ENCODE measurements around the gene TCF4.

The TCF4 gene

DNA sequence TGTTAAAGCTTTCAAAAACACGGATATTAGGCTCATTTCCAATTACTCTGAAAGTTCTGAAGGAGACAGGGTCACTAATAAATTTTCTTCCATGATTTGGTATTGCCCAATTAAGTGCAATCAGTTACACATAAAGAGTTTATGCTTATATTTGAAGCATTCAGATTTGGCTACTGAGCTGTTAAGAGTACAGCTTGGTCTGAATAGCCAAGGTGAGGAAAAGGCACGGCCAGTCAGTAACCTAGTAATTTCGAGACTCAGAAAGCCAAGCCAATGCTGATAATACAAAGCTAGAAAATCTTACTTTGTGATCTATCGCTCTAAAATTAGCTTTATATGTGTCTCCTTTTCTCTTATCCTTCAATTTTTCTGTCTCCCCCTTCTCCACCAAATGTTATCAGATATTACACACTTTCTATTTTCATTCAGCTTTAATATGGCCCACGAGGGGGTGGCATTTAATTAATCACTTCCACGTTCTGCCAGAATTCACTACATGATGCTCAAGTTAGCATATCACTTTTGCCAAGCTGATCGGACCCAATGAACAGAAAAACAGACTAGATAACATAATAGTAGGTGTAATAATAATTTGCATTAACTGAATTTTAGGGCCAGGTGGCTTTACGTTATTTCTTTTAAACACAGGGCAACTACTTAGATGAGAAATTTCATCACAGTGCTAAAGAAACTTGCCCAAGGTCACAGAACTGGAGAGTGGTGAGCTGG is 138.4 kb downstream of the TCF4 start:
- TF ChIP-seq, protein P1, sequence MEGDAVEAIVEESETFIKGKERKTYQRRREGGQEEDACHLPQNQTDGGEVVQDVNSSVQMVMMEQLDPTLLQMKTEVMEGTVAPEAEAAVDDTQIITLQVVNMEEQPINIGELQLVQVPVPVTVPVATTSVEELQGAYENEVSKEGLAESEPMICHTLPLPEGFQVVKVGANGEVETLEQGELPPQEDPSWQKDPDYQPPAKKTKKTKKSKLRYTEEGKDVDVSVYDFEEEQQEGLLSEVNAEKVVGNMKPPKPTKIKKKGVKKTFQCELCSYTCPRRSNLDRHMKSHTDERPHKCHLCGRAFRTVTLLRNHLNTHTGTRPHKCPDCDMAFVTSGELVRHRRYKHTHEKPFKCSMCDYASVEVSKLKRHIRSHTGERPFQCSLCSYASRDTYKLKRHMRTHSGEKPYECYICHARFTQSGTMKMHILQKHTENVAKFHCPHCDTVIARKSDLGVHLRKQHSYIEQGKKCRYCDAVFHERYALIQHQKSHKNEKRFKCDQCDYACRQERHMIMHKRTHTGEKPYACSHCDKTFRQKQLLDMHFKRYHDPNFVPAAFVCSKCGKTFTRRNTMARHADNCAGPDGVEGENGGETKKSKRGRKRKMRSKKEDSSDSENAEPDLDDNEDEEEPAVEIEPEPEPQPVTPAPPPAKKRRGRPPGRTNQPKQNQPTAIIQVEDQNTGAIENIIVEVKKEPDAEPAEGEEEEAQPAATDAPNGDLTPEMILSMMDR (IDR thresholded peaks at IDR 0.05; ENCODE audit: control insufficient read depth, extremely low read depth, insufficient read depth) = no peak
- no peak overlapping the region for H3K4me3 ChIP-seq (ENCODE audit: low read depth, low read length)
- DNase-seq (ENCODE audit: low read depth) = no peak

DNA sequence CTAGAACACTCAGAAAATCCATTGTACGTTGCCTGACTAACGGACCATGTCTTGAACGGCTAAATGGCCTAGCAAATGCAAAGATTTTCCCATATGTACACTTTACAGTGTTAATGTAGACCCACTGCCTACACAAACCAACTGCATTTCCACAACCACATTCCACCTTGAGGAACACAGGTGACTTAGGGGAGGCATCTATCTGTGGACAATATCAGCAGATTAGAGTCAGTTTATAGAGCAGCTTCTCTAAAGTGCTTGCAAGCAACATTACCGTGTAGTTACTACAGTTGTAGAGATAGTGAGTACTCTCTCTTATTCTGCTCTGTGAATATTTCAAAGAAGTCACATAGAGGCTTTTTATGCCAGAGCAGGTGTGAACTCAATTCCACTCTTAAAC is 139.6 kb downstream of the TCF4 start:
- DNase-seq (ENCODE audit: low read depth) = no peak
- TF ChIP-seq, protein P1 (IDR thresholded peaks at IDR 0.05; ENCODE audit: control insufficient read depth, extremely low read depth, insufficient read depth) = no peak
- H3K4me3 ChIP-seq (ENCODE audit: low read depth, low read length) = no peak overlapping the region

DNA sequence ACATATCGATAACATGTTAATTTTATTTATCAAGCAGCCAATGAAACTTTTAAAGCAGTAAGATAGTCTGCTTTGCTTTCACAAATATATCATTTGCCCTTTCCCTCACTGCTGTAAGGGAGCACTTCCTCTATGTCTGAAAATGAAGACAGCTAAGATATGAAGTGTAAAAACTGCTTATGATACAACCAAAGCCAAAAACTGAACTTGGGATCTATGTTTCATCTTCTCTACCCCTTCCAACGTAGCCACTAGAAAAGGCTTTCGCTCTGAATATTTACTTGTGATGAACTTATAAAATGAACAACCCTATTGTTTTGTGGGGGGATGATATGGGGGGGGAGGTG is 140.3 kb downstream of the TCF4 start:
- H3K4me3 ChIP-seq (ENCODE audit: low read depth, low read length) = no peak overlapping the region
- no peak for DNase-seq (ENCODE audit: low read depth)
- TF ChIP-seq, protein P1 (IDR thresholded peaks at IDR 0.05; ENCODE audit: control insufficient read depth, extremely low read depth, insufficient read depth) = no peak

DNA sequence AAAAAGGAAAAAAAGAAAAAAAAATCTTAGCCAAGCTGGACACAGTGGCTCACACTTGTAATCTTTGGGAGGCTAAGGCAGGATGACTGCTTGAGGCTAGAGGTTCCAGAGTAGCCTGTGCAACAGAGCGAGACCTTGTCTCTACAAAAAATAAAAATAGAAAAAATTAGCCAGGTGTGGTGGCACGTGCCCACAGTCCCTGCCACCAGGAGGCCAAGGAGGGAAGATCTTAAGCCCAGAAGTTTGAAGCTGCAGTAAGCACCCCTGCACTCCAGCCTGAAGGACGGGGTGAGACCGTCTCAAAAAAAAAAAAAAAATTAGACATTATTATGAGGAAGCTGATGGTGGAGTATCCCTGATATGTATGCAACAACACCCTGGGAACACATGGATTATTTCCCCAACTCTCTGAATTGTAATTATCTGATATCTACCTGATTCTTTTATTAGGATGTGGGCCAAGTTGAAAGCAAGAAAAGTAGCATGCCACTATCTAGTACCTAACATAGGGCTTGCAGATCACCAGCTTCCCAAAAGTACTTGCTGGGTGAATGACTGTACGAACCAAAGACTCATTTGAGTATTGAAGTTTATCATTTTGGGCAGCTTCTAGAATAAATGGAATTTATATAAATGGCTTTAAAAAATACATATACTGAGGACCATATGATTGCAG is 140.9 kb downstream of the TCF4 start:
- TF ChIP-seq, protein P1 (IDR thresholded peaks at IDR 0.05; ENCODE audit: control insufficient read depth, extremely low read depth, insufficient read depth) = no peak
- H3K4me3 ChIP-seq (ENCODE audit: low read depth, low read length) = no peak overlapping the region
- DNase-seq (ENCODE audit: low read depth) = no peak

DNA sequence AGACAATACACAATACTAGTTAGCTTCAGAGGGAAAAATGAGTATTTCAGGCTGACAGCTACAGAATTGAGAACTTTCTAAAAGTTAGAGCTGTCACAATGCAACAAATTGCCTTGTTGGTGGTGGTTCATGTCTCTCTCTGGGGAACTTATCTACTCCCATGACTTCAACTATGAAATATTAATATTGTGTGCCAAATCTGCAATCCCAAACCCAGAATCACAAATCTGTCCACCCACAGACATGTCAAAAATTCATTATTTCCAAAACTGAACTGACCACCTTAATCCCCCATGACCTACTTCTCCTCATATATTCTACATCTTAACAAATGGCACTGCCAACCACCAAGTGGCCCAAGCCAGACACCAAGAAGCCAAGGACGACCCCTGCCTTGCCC is 143.5 kb downstream of the TCF4 start:
- TF ChIP-seq, protein P1 (IDR thresholded peaks at IDR 0.05; ENCODE audit: control insufficient read depth, extremely low read depth, insufficient read depth) = no peak
- DNase-seq (ENCODE audit: low read depth) = no peak
- H3K4me3 ChIP-seq (ENCODE audit: low read depth, low read length) = no peak overlapping the region

DNA sequence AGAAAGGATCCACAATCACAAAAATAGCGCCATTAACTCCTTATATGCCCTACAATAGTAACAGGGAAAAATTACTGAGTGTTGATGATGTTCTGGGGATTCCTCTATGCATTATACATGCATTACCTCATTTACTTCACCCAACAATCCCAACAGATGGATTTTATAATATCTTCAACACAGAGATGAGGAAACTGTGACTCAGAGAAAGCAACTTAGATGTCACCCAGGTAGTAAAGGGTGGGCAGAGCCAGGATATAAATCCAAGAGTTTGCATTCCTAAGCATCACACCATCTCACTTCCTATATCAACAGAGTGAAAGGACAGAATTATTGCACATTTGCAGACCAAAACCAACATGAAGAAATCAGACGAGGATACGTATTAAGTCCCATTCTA is 144.2 kb downstream of the TCF4 start:
- H3K4me3 ChIP-seq (ENCODE audit: low read depth, low read length) = no peak overlapping the region

More for the DNA sequence above, 144.2 kb downstream of the TCF4 start:
- TF ChIP-seq, protein P1 (IDR thresholded peaks at IDR 0.05; ENCODE audit: control insufficient read depth, extremely low read depth, insufficient read depth) = no peak
- no peak for DNase-seq (ENCODE audit: low read depth)
